Liver (tissue), 3 donors: Measurements from ENCODE around the gene VPS11.

Experiments used
- CTCF ChIP-seq: fragments of 150-350 bp; IDR thresholded peaks from 2 replicates; pipeline ENCODE4 v1.5.1; 2017; ENCODE audit warnings: improper control_type of control experiment, low read depth, low read length; ENCODE audit not compliant: missing input control
- GABPA ChIP-seq, 2 donors: IDR thresholded peaks in 1 of 2; conservative IDR thresholded peaks in 1 of 2; 2 replicates each; pipeline ENCODE4 v1.6.1; 2016; ENCODE audit warnings: antibody characterized with exemption in 2 of 2, mild to moderate bottlenecking in 1 of 2, moderate library complexity in 1 of 2
- RAD21 ChIP-seq, 2 donors: IDR thresholded peaks; 2 replicates each; pipeline ENCODE4 v1.6.1; 2016; ENCODE audit warnings: antibody characterized with exemption in 2 of 2, mild to moderate bottlenecking in 2 of 2
- TF ChIP-seq, protein P1 (sequence below): IDR thresholded peaks from 2 replicates; pipeline ENCODE4 v1.6.1; 2016; ENCODE audit warnings: antibody characterized with exemption, mild to moderate bottlenecking
- TF ChIP-seq, protein P2 (sequence below): IDR thresholded peaks from 2 replicates; pipeline ENCODE4 v1.6.1; 2016; ENCODE audit warnings: antibody characterized with exemption
- donor health status: healthy.
- donor health status: healthy.

GRCh38 chr11:119108146-119108856 is 40.7 kb downstream of the VPS11 start:
- TF ChIP-seq CTCF (no peak), RAD21 (IDR thresholded peaks at IDR 0.05) (no peak), GABPA (IDR thresholded peaks at IDR 0.05 in 1 of 2, conservative IDR thresholded peaks at IDR 0.05 in 1 of 2) (no peak)
- TF ChIP-seq, protein P1, sequence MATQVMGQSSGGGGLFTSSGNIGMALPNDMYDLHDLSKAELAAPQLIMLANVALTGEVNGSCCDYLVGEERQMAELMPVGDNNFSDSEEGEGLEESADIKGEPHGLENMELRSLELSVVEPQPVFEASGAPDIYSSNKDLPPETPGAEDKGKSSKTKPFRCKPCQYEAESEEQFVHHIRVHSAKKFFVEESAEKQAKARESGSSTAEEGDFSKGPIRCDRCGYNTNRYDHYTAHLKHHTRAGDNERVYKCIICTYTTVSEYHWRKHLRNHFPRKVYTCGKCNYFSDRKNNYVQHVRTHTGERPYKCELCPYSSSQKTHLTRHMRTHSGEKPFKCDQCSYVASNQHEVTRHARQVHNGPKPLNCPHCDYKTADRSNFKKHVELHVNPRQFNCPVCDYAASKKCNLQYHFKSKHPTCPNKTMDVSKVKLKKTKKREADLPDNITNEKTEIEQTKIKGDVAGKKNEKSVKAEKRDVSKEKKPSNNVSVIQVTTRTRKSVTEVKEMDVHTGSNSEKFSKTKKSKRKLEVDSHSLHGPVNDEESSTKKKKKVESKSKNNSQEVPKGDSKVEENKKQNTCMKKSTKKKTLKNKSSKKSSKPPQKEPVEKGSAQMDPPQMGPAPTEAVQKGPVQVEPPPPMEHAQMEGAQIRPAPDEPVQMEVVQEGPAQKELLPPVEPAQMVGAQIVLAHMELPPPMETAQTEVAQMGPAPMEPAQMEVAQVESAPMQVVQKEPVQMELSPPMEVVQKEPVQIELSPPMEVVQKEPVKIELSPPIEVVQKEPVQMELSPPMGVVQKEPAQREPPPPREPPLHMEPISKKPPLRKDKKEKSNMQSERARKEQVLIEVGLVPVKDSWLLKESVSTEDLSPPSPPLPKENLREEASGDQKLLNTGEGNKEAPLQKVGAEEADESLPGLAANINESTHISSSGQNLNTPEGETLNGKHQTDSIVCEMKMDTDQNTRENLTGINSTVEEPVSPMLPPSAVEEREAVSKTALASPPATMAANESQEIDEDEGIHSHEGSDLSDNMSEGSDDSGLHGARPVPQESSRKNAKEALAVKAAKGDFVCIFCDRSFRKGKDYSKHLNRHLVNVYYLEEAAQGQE, result no peak
- TF ChIP-seq, protein P2, sequence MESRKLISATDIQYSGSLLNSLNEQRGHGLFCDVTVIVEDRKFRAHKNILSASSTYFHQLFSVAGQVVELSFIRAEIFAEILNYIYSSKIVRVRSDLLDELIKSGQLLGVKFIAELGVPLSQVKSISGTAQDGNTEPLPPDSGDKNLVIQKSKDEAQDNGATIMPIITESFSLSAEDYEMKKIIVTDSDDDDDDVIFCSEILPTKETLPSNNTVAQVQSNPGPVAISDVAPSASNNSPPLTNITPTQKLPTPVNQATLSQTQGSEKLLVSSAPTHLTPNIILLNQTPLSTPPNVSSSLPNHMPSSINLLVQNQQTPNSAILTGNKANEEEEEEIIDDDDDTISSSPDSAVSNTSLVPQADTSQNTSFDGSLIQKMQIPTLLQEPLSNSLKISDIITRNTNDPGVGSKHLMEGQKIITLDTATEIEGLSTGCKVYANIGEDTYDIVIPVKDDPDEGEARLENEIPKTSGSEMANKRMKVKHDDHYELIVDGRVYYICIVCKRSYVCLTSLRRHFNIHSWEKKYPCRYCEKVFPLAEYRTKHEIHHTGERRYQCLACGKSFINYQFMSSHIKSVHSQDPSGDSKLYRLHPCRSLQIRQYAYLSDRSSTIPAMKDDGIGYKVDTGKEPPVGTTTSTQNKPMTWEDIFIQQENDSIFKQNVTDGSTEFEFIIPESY, result no peak
